GM19372 (cell line): ENCODE data around the gene EPX.

Experiments
- ATAC-seq: cut with Tn5 transposase; IDR thresholded peaks from one replicate; pipeline ENCODE4 v1.9.1; 2021; ENCODE audit warnings: mild to moderate bottlenecking, low read depth, moderate library complexity; ENCODE audit not compliant: unreplicated experiment

The EPX gene

GRCh38 chr17:58249270-58250133, 57.0 kb downstream of the EPX start:
- peak; percentile 56 for ATAC-seq

- no peak for ATAC-seq
Measured at GRCh38 chr17:58250344-58251011, 58.0 kb downstream of the EPX start.

- no peak for ATAC-seq
Measured at GRCh38 chr17:58252141-58252540, 59.6 kb downstream of the EPX start.

- ATAC-seq: no peak
Measured at GRCh38 chr17:58253082-58253481, 60.6 kb downstream of the EPX start.
